Measurements from ENCODE around the gene F10.

GRCh38 chr13:113091211-113091771 lies 31.3 kb upstream of the F10 start:
- TF ChIP-seq CTCF (IDR thresholded peaks at IDR 0.05) (no peak), POLR2A (IDR thresholded peaks at IDR 0.05) (no peak), POLR2AphosphoS5 (IDR thresholded peaks at IDR 0.05) (no peak)

Measured in prostate gland (tissue), 2 donors.